Left ventricle myocardium superior (tissue), 1 donor: ENCODE data around the gene FBN3. TPM values are rescaled to one million over a fixed set of nuclear protein-coding genes. Genes with fewer than 3 reads are reported as not detected.

Source experiments
- ATAC-seq: fragments of 200-7000 bp; cut with Tn5 transposase; one replicate; pipeline ENCODE4 v1.9.1; 2020; ENCODE audit warnings: mild to moderate bottlenecking, moderate library complexity
- DNase-seq: peaks from one replicate; pipeline ENCODE4 v3.0.0-alpha.2; 2020
- intact Hi-C: fragments of 100-400 bp; cut with micrococcal nuclease; formaldehyde crosslinking; loops from one replicate; pipeline ENCODE4 v1.11.0; 2022
- total RNA-seq: library from RNA; stranded (reverse); fragmentation: NEBNext Ultra II Directional; extraction: Animal tissue kit (Norgen Biotek cat#: 25700); gene quantifications from one replicate; pipeline ENCODE4 v1.2.1, GENCODE V29; 2021
- donor health status: DM: no; HTN: yes; CAD: no; lungs with severe emphysema.

The FBN3 gene
- total RNA-seq, 1 donor from 2014 or later = not detected

DNA sequence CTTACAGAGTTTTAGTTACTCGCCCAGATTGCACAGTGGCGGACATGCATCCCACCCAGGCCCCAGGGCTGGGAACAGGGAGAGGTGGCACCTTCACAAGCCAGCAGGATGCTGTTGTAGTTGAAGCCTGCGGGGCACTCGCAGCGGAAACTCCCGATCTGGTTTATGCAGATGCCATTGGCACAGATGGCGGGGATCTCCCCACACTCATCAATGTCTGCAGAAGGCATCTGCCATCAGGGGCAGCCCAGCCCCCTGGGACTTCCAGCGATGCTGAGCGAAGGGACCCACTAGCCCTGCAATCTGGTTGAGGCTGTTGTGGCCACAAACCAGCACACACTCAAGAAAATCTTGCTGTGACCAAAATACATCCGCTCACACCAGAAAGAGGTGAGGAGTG lies 52.2 kb downstream of the FBN3 start:
- DNase-seq (no peak), ATAC-seq (no peak)
- intact Hi-C loops = no loop called here

DNA sequence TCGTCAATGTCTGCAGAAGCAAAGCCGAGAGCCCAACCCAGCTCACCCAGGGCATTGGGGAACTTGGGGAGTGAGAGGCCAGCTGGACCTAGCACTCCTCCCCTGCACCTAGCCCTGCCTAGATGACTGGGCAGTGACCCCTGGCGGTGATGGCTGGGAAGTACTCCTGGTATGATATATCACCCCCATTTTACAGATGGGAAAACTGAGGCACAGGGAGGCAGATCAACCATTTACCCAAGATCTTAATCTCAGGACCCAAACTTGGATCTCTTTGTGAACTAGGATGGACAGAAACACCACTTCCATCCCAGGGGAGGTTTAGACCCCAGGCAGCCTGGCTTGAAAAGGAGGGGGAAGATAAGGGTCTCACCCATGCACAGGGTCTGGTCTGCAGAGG lies 53.3 kb downstream of the FBN3 start:
- intact Hi-C loops = no loop called here
- no peak for DNase-seq

DNA sequence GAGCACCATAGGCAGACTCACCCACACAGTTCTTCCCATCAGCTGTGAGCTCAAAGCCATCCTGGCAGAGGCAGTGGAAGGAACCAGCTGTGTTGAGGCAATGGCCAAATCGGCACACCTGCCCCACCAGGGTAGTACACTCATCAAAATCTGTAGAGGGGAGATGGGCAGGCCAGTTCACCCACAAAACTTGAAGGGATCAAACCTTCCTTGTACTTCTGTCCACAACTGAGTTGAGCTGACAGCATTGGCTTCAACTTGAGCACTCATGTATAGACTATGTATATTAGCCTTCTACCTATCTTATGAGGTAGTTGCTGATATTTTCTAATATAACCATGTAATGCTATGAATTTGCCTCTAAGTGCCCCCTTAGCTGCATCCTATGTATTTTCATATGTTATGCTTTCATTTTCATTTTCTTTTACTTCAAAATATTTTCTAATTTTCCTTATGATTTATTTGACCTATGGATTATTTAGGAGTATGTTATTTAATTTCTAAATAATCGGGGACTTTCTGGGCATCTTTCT lies 54.0 kb downstream of the FBN3 start:
- DNase-seq (no peak), ATAC-seq (no peak)
- intact Hi-C loops = no loop called here

More for the DNA sequence above, 53.3 kb downstream of the FBN3 start:
- ATAC-seq = no peak

GRCh38 chr19:8094336-8094735 lies 55.1 kb downstream of the FBN3 start:
- ATAC-seq = no peak
- intact Hi-C loops = no loop called here
- no peak for DNase-seq

DNA sequence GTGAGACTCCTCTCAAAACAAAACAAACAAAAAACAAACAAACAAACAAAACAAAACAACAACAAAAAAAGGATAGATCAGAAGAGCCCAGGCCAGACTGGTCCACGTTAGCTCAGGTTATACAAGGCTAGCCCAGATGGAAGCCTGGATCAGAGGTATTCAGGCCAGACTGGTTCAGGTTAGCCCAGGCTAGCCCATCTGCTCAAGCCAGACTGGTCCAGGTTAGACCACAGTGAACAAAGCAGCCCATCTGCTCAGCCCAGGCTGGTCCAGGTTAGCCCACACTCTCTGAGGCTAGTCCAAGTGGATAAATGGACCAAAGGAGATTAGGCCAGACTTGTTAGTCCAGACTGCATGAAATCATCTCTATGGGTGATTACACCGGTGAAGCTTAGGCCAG lies 55.7 kb downstream of the FBN3 start:
- ATAC-seq = no peak
- no peak for DNase-seq
- intact Hi-C loops = no loop called here

- intact Hi-C loops = no loop called here
- no peak for ATAC-seq
- no peak for DNase-seq
Observed at GRCh38 chr19:8090950-8091349, 58.4 kb downstream of the FBN3 start.

GRCh38 chr19:8089664-8090601 lies 59.5 kb downstream of the FBN3 start:
- intact Hi-C loops = no loop called here
- ATAC-seq = no peak
- DNase-seq = no peak

DNA sequence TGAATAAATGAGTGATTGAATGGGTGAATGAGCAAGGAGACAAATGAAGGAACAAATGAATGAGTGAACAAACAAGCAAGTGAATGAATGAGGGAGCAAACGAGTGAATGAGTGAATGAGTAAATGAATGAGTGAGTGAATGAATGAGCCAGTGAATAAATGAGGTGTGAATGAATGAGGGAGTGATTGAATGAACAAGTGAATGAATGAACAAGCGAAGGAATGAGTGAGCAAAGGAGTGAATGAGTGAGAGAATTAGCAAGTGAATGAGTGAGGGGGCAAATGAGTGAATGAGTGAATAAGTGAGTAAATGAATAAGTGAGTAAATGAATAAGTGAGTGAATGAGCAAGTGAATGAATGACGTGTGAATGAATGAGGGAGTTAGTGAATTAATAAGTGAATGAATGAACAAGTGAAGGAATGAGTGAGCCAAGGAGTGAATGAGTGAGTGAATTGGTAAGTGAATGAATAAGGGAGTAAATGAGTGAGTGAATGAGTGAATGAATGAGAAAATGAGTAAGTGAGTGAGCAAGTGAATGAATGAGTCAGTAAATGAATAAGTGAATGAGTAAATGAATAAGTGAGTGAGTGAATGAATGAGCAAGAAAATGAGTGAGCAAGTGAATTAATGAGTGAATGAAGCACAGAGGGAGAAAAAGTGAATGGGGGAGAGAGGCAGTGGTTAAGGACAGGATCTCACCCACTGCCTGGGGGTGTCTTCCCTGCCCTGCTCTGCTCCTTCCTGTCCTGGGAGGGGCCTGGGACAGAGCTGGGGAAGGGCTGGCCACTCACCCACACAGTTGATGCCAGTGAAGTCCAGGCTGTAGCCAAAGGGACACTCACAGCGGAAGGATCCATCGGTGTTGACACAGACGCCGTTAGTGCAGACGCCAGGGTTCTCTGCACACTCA lies 60.4 kb downstream of the FBN3 start:
- no peak for ATAC-seq
- intact Hi-C loops = no loop called here
- DNase-seq = no peak

DNA sequence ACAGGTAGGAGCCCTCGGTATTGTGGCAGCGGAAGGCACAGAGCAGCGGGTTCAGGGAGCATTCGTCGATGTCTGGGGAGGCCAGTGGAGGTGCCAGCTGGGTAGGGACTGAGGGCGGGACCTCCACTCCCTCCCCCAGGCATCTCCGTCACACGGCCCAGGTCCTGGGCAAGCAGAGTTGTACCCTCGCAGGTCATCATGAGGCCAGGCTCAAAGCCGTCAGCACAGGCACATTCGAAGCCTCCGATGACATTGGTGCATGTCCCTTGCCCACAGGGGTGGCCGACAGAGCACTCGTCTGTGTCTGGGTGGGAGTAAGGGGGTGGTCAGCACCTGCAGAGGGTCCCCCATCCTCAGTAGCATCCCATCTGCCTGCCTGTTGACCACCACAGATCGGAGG lies 61.5 kb downstream of the FBN3 start:
- intact Hi-C loops = no loop called here
- ATAC-seq (no peak), DNase-seq (no peak)

GRCh38 chr19:8086849-8087248 lies 62.5 kb downstream of the FBN3 start:
- intact Hi-C loops = no loop called here
- ATAC-seq (no peak), DNase-seq (no peak)

- intact Hi-C loops = no loop called here
- ATAC-seq (no peak), DNase-seq (no peak)
Observed at GRCh38 chr19:8085598-8086408, 63.6 kb downstream of the FBN3 start.

DNA sequence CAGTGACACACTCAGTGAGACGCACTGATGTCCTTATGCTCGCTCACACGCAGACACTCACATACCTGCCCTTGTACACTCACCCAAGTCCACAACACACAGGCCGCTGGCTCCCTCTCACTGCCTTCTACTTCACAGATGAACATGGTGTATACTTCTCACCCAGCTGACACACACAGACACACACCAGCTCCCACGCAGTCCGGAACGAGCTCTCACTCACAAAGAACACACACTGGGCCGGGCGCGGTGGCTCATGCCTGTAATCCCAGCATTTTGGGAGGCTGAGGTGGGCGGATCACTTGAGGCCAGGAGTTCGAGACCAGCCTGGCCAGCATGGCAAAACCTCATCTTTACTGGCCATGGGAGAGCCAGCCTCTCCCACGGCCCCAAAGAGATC lies 65.2 kb downstream of the FBN3 start:
- no peak for DNase-seq
- no peak for ATAC-seq
- intact Hi-C loops = no loop called here

GRCh38 chr19:8083141-8083540 lies 66.3 kb downstream of the FBN3 start:
- DNase-seq (no peak), ATAC-seq (no peak)
- intact Hi-C loops = no loop called here

DNA sequence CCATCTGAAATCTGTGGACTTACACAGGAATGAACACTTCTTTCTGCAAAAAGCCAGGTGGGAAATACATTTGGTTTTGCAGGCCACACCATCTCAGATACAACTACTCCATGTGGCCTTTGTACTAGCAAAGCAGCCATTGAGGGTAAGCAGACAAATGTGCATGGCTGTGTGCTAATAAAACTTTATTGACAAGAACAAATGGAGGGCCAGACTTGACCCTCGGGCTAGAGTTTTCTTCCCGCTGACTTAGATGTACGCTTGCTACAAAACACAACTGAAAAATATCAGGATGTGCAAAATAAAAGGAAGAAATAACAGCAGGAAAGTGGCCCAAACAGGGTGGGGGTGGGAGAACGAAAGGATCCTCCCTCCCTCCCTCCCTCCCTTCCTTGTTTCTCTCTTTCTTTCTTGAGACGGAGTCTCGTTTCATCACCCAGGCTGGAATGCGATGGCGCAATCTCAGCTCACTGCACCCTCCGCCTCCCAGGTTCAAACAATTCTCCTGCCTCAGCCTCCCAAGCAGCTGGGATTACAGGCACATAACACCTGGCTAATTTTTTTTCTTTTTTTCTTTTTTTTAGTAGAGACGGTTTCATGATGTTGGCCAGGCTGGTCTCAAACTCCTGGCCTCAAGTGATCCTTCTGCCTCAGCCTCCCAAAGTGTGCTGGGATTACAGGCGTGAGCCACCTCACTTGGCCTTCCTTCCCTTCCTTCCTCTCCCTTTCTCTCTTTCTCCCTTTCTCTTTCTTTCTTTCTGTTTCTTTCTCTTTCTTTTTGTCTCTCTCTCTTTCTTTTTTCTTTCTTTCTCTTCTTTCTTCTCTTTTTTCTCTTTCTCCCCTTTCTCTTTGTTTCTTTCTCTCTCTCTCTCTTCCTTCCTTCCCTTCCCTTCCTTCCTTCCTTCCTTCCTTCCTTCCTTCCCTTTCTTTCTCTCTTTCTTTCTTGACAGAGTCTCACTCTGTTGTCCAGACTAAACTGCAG lies 67.5 kb downstream of the FBN3 start:
- intact Hi-C loops = no loop called here
- DNase-seq = no peak
- no peak for ATAC-seq

- no peak for DNase-seq
- intact Hi-C loops = no loop called here
- ATAC-seq = no peak
Observed at GRCh38 chr19:8080832-8081231, 68.6 kb downstream of the FBN3 start.

- no peak for ATAC-seq
- DNase-seq = no peak
- intact Hi-C loops = no loop called here
Observed at GRCh38 chr19:8079988-8080387, 69.4 kb downstream of the FBN3 start.

GRCh38 chr19:8075158-8076074 lies 74.0 kb downstream of the FBN3 start:
- intact Hi-C loops = no loop called here
- ATAC-seq (no peak), DNase-seq (no peak)
